H9 (cell line): ENCODE results near the gene HMMR. TPM values are rescaled to one million over a fixed set of nuclear protein-coding genes. Genes with fewer than 3 reads are reported as not detected.

Experiments
- DNase-seq: peaks from one replicate; pipeline ENCODE4 v3.0.0-alpha.2; 2017
- H2AFZ ChIP-seq: one replicate; pipeline ENCODE4 v1.6.1; 2013; ENCODE audit warnings: mild to moderate bottlenecking, low read length, control low read depth, moderate library complexity
- H2AK5ac ChIP-seq: 2 replicates; pipeline ENCODE4 v1.6.1; 2013; ENCODE audit warnings: low read length, control low read depth, mixed read lengths; ENCODE audit not compliant: insufficient read length
- H2BK120ac ChIP-seq: one replicate; pipeline ENCODE4 v1.6.1; 2013; ENCODE audit warnings: low read depth, mild to moderate bottlenecking, low read length, control low read depth, inconsistent platforms; ENCODE audit not compliant: poor library complexity, severe bottlenecking
- H2BK12ac ChIP-seq: 2 replicates; pipeline ENCODE4 v1.6.1; 2013; ENCODE audit warnings: low read length, control low read depth, mixed read lengths, low read depth; ENCODE audit not compliant: insufficient read length
- H2BK15ac ChIP-seq: 2 replicates; pipeline ENCODE4 v1.6.1; 2013; ENCODE audit warnings: low read depth, low read length, control low read depth
- H2BK20ac ChIP-seq: one replicate; pipeline ENCODE4 v1.6.1; 2013; ENCODE audit warnings: low read depth, mild to moderate bottlenecking, low read length, control low read depth, inconsistent platforms; ENCODE audit not compliant: poor library complexity, severe bottlenecking
- H2BK5ac ChIP-seq: 2 replicates; pipeline ENCODE4 v1.6.1; 2013; ENCODE audit warnings: low read length, control low read depth, mixed read lengths; ENCODE audit not compliant: insufficient read length
- H3K14ac ChIP-seq: 2 replicates; pipeline ENCODE4 v1.6.1; 2013; ENCODE audit warnings: low read length, control low read depth; ENCODE audit not compliant: insufficient read depth
- H3K18ac ChIP-seq: 2 replicates; pipeline ENCODE4 v1.6.1; 2013; ENCODE audit warnings: low read depth, mild to moderate bottlenecking, mixed read lengths, low read length, control low read depth; ENCODE audit not compliant: insufficient read length
- H3K23ac ChIP-seq: 2 replicates; pipeline ENCODE4 v1.6.1; 2013; ENCODE audit warnings: low read length, control low read depth, mixed read lengths, low read depth; ENCODE audit not compliant: insufficient read length
- H3K23me2 ChIP-seq: 2 replicates; pipeline ENCODE4 v1.6.1; 2013; ENCODE audit warnings: low read depth, mild to moderate bottlenecking, mixed read lengths, low read length, control low read depth; ENCODE audit not compliant: insufficient read length, poor library complexity, severe bottlenecking
- H3K27ac ChIP-seq: 2 replicates; pipeline ENCODE4 v1.5.1; 2013; ENCODE audit warnings: low read length, control low read depth, mixed read lengths, low read depth; ENCODE audit not compliant: insufficient read length
- H3K27me3 ChIP-seq: 2 replicates; pipeline ENCODE4 v1.6.1; 2013; ENCODE audit warnings: low read length, control low read depth, inconsistent platforms; ENCODE audit not compliant: insufficient read depth
- H3K4ac ChIP-seq: 2 replicates; pipeline ENCODE4 v1.6.1; 2013; ENCODE audit warnings: low read depth, mild to moderate bottlenecking, control low read depth, inconsistent platforms, low read length, moderate library complexity
- H3K4me1 ChIP-seq: 2 replicates; pipeline ENCODE4 v1.6.1; 2013; ENCODE audit warnings: low read length, control low read depth, inconsistent platforms; ENCODE audit not compliant: insufficient read depth
- H3K4me2 ChIP-seq: 2 replicates; pipeline ENCODE4 v1.6.1; 2013; ENCODE audit warnings: low read length, control low read depth, mixed read lengths; ENCODE audit not compliant: insufficient read length, insufficient read depth
- H3K56ac ChIP-seq: 2 replicates; pipeline ENCODE4 v1.6.1; 2013; ENCODE audit warnings: low read depth, mild to moderate bottlenecking, mixed read lengths, low read length, control low read depth; ENCODE audit not compliant: insufficient read length
- H3K79me1 ChIP-seq: 2 replicates; pipeline ENCODE4 v1.6.1; 2013; ENCODE audit warnings: low read depth, mild to moderate bottlenecking, moderate library complexity, low read length, control low read depth, inconsistent platforms; ENCODE audit not compliant: insufficient read depth, poor library complexity, severe bottlenecking
- H3K79me2 ChIP-seq: 2 replicates; pipeline ENCODE4 v1.6.1; 2013; ENCODE audit warnings: low read length, control low read depth, inconsistent platforms; ENCODE audit not compliant: insufficient read depth
- H3K9ac ChIP-seq: 2 replicates; pipeline ENCODE4 v1.6.1; 2013; ENCODE audit warnings: low read length, control low read depth, mixed read lengths; ENCODE audit not compliant: insufficient read length; ENCODE audit errors: extremely low read depth
- H3K9me3 ChIP-seq: one replicate; pipeline ENCODE4 v1.6.1; 2013; ENCODE audit warnings: low read depth, low read length, inconsistent platforms; ENCODE audit not compliant: control insufficient read depth
- H3T11ph ChIP-seq: one replicate; pipeline ENCODE4 v1.6.1; 2013; ENCODE audit warnings: mild to moderate bottlenecking, low read length, control low read depth, inconsistent platforms
- H4K20me1 ChIP-seq: one replicate; pipeline ENCODE4 v1.6.1; 2013; ENCODE audit not compliant: control insufficient read depth, insufficient read length, insufficient read depth
- H4K5ac ChIP-seq: 2 replicates; pipeline ENCODE4 v1.6.1; 2013; ENCODE audit warnings: low read depth, mild to moderate bottlenecking, mixed read lengths, low read length, control low read depth; ENCODE audit not compliant: insufficient read length
- H4K8ac ChIP-seq: replicated peaks from 2 replicates; pipeline ENCODE4 v1.6.1; 2013; ENCODE audit warnings: low read length, control low read depth, mixed read lengths, low read depth; ENCODE audit not compliant: insufficient read length
- H4K91ac ChIP-seq: 2 replicates; pipeline ENCODE4 v1.6.1; 2013; ENCODE audit warnings: low read depth, mild to moderate bottlenecking, moderate library complexity, mixed read lengths, low read length, control low read depth; ENCODE audit not compliant: insufficient read length
- H3K27ac Mint-ChIP-seq, 3 experiments: 2 replicates in 2 of 3; 3 replicates in 1 of 3; pipeline ENCODE4 v1.8.0; 2020 to 2021; ENCODE audit warnings: mixed read lengths in 3 of 3, mild to moderate bottlenecking in 1 of 3, moderate library complexity in 1 of 3
- H3K27me3 Mint-ChIP-seq: 2 replicates; pipeline ENCODE4 v1.8.0; 2021; ENCODE audit warnings: low read depth, mild to moderate bottlenecking, moderate library complexity, mixed read lengths
- H3K36me3 Mint-ChIP-seq, 3 experiments: 2 replicates in 2 of 3; 3 replicates in 1 of 3; pipeline ENCODE4 v1.8.0; 2020 to 2021; ENCODE audit warnings: low read depth in 3 of 3, mixed read lengths in 3 of 3; ENCODE audit not compliant: insufficient read depth in 1 of 3
- H3K4me1 Mint-ChIP-seq, 2 experiments: 2 replicates each; pipeline ENCODE4 v1.8.0; 2020; ENCODE audit warnings: mixed read lengths in 2 of 2
- H3K4me3 Mint-ChIP-seq, 2 experiments: 2 replicates in 1 of 2; 3 replicates in 1 of 2; pipeline ENCODE4 v1.8.0; 2020 to 2021; ENCODE audit warnings: mild to moderate bottlenecking in 2 of 2, mixed read lengths in 2 of 2, moderate library complexity in 1 of 2
- H3K9me3 Mint-ChIP-seq, 2 experiments: 2 replicates in 1 of 2; 3 replicates in 1 of 2; pipeline ENCODE4 v1.8.0; 2020; ENCODE audit warnings: mild to moderate bottlenecking in 2 of 2, mixed read lengths in 2 of 2, moderate library complexity in 1 of 2
- CTCF ChIP-seq: fragments of 200-600 bp; sonication (generic); conservative IDR thresholded peaks from 3 replicates; pipeline ENCODE4 v1.8.0; 2021; ENCODE audit warnings: antibody characterized with exemption, mild to moderate bottlenecking
- WGBS: extraction: QIAGEN DNeasy Blood & Tissue Kit; methylation state at CpG from one replicate; pipeline ENCODE4 v1.1.7; 2013; ENCODE audit warnings: missing lambda C conversion rate, low lambda C conversion rate, mixed read lengths; ENCODE audit not compliant: insufficient read length; ENCODE audit errors: extremely low coverage; 5-methylcytosine and 5-hydroxymethylcytosine counted together
- total RNA-seq: library from RNA; stranded (reverse); gene quantifications from 2 replicates; pipeline ENCODE4 v1.2.1, GENCODE V29; 2021

Gene HMMR
- total RNA-seq, 1 experiment from 2014 or later = 36.2 TPM

- no peak overlapping the region for H3T11ph ChIP-seq
- H3K4me1 ChIP-seq = 0 out of 2 replicates have a peak, but pooled peaks cover 3% of the 10 kb centered on the region
- no CpG with 5 or more reads among the region's 1 CpG for WGBS
- no peaks in the 10 kb centered on the region for H3K9me3 ChIP-seq
- no peak for TF ChIP-seq CTCF
- peaks cover 0 to 5% (median 0%) of the 10 kb centered on the region in 3 experiments; a peak in 1 of 7 replicates for H3K36me3 Mint-ChIP-seq
- H3K4me1 Mint-ChIP-seq = peaks cover 23 to 31% of the 10 kb centered on the region in 2 experiments
- no peak overlapping the region for H3K14ac ChIP-seq
- H3K4ac ChIP-seq = no peak overlapping the region
- H3K56ac ChIP-seq = no peak overlapping the region
- no peak overlapping the region for H2BK5ac ChIP-seq
- H3K4me3 Mint-ChIP-seq = no peak overlapping the region
- H3K27ac Mint-ChIP-seq = no peak overlapping the region
- no peak overlapping the region for H3K23ac ChIP-seq
- H4K8ac ChIP-seq = no peak overlapping the region
- H3K27me3 ChIP-seq = no peaks in the 10 kb centered on the region
- H3K4me2 ChIP-seq = no peak overlapping the region
- H2BK15ac ChIP-seq = no peak overlapping the region
- no peak overlapping the region for H3K27ac ChIP-seq
- H4K91ac ChIP-seq = no peak overlapping the region
- H3K27me3 Mint-ChIP-seq = no peaks in the 10 kb centered on the region
- H2AFZ ChIP-seq = no peak overlapping the region
- no peak overlapping the region for H2BK120ac ChIP-seq
- DNase-seq = no peak
- H3K9ac ChIP-seq = no peak overlapping the region
- no peak overlapping the region for H2BK12ac ChIP-seq
- peaks cover 4% of the 10 kb centered on the region for H3K23me2 ChIP-seq
- no peak overlapping the region for H4K5ac ChIP-seq
- no peaks in the 10 kb centered on the region for H3K79me2 ChIP-seq
- no peak overlapping the region for H3K18ac ChIP-seq
- H3K79me1 ChIP-seq = no peaks in the 10 kb centered on the region
- H2AK5ac ChIP-seq = no peak overlapping the region
- no peaks in the 10 kb centered on the region for H4K20me1 ChIP-seq
- H3K9me3 Mint-ChIP-seq = no peaks in the 10 kb centered on the region
- no peak overlapping the region for H2BK20ac ChIP-seq
These were observed 27.9 kb upstream of the HMMR start for GRCh38 chr5:163432544-163432943.
